H1 (cell line): ENCODE data around the gene CRYBB3. TPM values are rescaled to one million over a fixed set of nuclear protein-coding genes. Genes with fewer than 3 reads are reported as not detected.

ENCODE experiments used
- CEBPB ChIP-seq: IDR thresholded peaks from 2 replicates; pipeline ENCODE4 v1.6.1; 2012; ENCODE audit warnings: low read depth, low read length
- RFX5 ChIP-seq: IDR thresholded peaks from 2 replicates; pipeline ENCODE4 v1.6.1; 2011; ENCODE audit warnings: low read depth, low read length, improper control_type of control experiment, borderline replicate concordance
- ZNF274 ChIP-seq: IDR thresholded peaks from 2 replicates; pipeline ENCODE4 v1.7.0; 2012; ENCODE audit warnings: low read length, borderline replicate concordance; ENCODE audit errors: extremely low read depth
- polyA plus RNA-seq, 7 experiments: library from polyadenylated mRNA; depleted of rRNA in 3 of 7; stranded (reverse) in 5 of 7; unstranded in 2 of 7; fragments of >200 nt in 5 of 7; fragments of 200-250 nt in 2 of 7; gene quantifications; 1 replicate in 5 of 7; 2 replicates in 1 of 7; 4 replicates in 1 of 7; pipeline versions ENCODE4 v1.2.1 to v1.2.3, GENCODE V29; 2011 to 2013; ENCODE audit warnings: missing spikeins in 2 of 7, mixed read lengths in 2 of 7
- total RNA-seq: library from RNA; stranded (reverse); fragmentation: NEBNext Ultra II Directional; extraction: Animal tissue kit (Norgen Biotek cat#: 25700); gene quantifications from 2 replicates; pipeline ENCODE4 v1.2.1, GENCODE V29; 2021

CRYBB3 gene
- total and polyA plus RNA-seq, 2 of the 8 experiments (the other 6 are each of a cell fraction or from before 2014, with no cell fraction given) = 0.44 to 0.58 TPM

DNA sequence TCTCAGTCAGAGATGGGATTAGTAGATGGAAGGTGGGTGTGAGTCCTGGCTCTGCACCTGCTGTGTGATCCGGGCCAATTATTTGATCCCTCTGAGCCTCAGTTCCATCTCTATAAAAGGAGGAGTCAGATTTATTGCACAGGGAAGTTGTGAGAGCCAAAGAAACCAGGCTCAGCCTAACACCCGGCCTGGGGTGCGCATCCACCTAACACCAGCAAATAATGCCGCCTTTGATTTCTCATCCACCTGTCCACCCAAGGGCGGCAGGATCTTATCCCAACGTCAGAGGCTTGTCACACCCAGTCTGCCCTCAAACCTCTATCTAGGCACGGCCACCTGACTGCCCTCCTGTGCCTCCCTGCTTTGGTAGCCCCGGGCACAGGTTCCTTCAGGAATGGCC, 22.1 kb downstream of the CRYBB3 start (continued):
- no peak for TF ChIP-seq ZNF274
- TF ChIP-seq CEBPB = no peak
- TF ChIP-seq RFX5 = no peak
- TF ChIP-seq, all 59 proteins: peak for 0
